Activated B cell treated with CpG ODN at 0.5 μM for 24 hours (primary cell): Measurements from ENCODE around the gene LARP4. TPM values are rescaled to one million over a fixed set of nuclear protein-coding genes. Genes with fewer than 3 reads are reported as not detected.
"Not testable (repeated sequence)": the region's sequence is repeated elsewhere in the genome, so short reads cannot be mapped to it uniquely, and the experiment has no call there.

Experiments
- ATAC-seq: fragments of 200-7000 bp; cut with Tn5 transposase; one replicate; pipeline ENCODE4 v1.10.0; 2021; ENCODE audit warnings: low read depth, mild to moderate bottlenecking, moderate library complexity
- CTCF ChIA-PET: fragments of 350-600 bp; sonication (Branson Sonifier 250); formaldehyde crosslinking; loops from one replicate; lab custom pipeline; 2021; ENCODE audit warnings: antibody characterized with exemption; lab: Charles Lee
- POLR2A ChIA-PET: fragments of 350-600 bp; sonication (Branson Sonifier 250); formaldehyde crosslinking; loops from one replicate; lab custom pipeline; 2021; ENCODE audit warnings: antibody characterized with exemption; lab: Charles Lee
- DNase-seq: peaks from one replicate; pipeline ENCODE4 v3.0.0; 2022
- H3K27ac Mint-ChIP-seq: one replicate; pipeline ENCODE4 v1.8.0; 2020; ENCODE audit warnings: mixed read lengths
- H3K27me3 Mint-ChIP-seq: one replicate; pipeline ENCODE4 v1.8.0; 2021; ENCODE audit warnings: mixed read lengths
- H3K36me3 Mint-ChIP-seq: one replicate; pipeline ENCODE4 v1.8.0; 2021; ENCODE audit warnings: low read depth, mixed read lengths
- H3K4me1 Mint-ChIP-seq: one replicate; pipeline ENCODE4 v1.8.0; 2021; ENCODE audit warnings: mixed read lengths
- H3K4me3 Mint-ChIP-seq: one replicate; pipeline ENCODE4 v1.8.0; 2020; ENCODE audit warnings: mild to moderate bottlenecking, mixed read lengths
- H3K9me3 Mint-ChIP-seq: one replicate; pipeline ENCODE4 v1.8.0; 2020; ENCODE audit warnings: mixed read lengths
- CTCF ChIP-seq: fragments of 200-600 bp; IDR thresholded peaks from one replicate; pipeline ENCODE4 v1.8.0; 2022; ENCODE audit warnings: antibody characterized with exemption, mild to moderate bottlenecking
- intact Hi-C: fragments of 100-400 bp; cut with micrococcal nuclease; formaldehyde crosslinking; loops from one replicate; pipeline ENCODE4 v1.15.1; 2024
- total RNA-seq: library from RNA; stranded (reverse); gene quantifications from 2 replicates; pipeline ENCODE4 v1.2.3, GENCODE V29; 2022

Gene LARP4
- total RNA-seq, 1 donor from 2014 or later, result 56.3 TPM

DNA sequence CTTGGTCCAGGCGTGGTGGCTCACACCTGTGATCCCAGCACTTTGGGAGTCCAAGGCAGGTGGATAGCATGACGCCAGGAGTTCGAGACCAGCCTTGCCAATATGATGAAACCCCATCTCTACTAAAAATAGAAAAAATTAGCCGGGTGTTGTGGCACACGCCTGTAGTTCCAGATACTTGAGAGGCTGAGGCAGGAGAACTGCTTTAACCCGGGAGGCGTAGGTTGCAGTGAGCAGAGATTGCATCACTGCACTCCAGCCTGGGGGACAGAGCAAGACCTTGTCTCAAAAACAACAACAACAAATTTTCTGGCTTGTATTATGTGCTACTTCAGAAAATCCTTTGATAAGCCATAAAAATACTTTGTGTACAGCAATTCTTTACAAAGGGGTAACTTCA lies 41.1 kb downstream of the LARP4 start:
- Mint-ChIP-seq H3K4me1 (no peaks in the 10 kb centered on the region), H3K27ac (no peak overlapping the region), H3K9me3 (no peaks in the 10 kb centered on the region), H3K36me3 (peaks cover 80% of the 10 kb centered on the region), H3K4me3 (no peak overlapping the region), H3K27me3 (no peaks in the 10 kb centered on the region)
- TF ChIP-seq CTCF, result no peak
- intact Hi-C loops, result no loop called here
- POLR2A ChIA-PET, result no interaction called here
- DNase-seq, result no peak
- no peak for ATAC-seq
- CTCF ChIA-PET, result no interaction called here

- H3K9me3 Mint-ChIP-seq, result no peaks in the 10 kb centered on the region
- no peak for DNase-seq
- ChIA-PET POLR2A (no interaction called here), CTCF (no interaction called here)
- TF ChIP-seq CTCF, result no peak
- intact Hi-C loops, result no loop called here
- peaks cover 79% of the 10 kb centered on the region for H3K36me3 Mint-ChIP-seq
- H3K27me3 Mint-ChIP-seq, result no peaks in the 10 kb centered on the region
- H3K4me1 Mint-ChIP-seq, result no peaks in the 10 kb centered on the region
- H3K27ac Mint-ChIP-seq, result no peak overlapping the region
- no peak for ATAC-seq
- H3K4me3 Mint-ChIP-seq, result no peak overlapping the region
These were observed 41.7 kb downstream of the LARP4 start for GRCh38 chr12:50442178-50442908.

- H3K27ac Mint-ChIP-seq, DNase-seq, ATAC-seq, H3K9me3 Mint-ChIP-seq, CTCF ChIA-PET, H3K4me1 Mint-ChIP-seq, POLR2A ChIA-PET, H3K4me3 Mint-ChIP-seq, H3K27me3 Mint-ChIP-seq, intact Hi-C loops: not testable (repeated sequence)
- peaks cover 58% of the 10 kb centered on the region for H3K36me3 Mint-ChIP-seq
These were observed 49.0 kb downstream of the LARP4 start for GRCh38 chr12:50449671-50450070.

GRCh38 chr12:50452795-50453194 lies 52.1 kb downstream of the LARP4 start:
- Mint-ChIP-seq H3K4me3 (no peak overlapping the region), H3K4me1 (no peaks in the 10 kb centered on the region), H3K9me3 (no peaks in the 10 kb centered on the region), H3K36me3 (peaks cover 62% of the 10 kb centered on the region), H3K27ac (no peak overlapping the region), H3K27me3 (no peaks in the 10 kb centered on the region)
- no peak for ATAC-seq
- intact Hi-C loops, result no loop called here
- POLR2A ChIA-PET, result interaction anchor here (0.6 kb wide), 1 partner anchor 13 kb away, joined by 3 read pairs; no protein-coding TSS in a partner anchor
- TF ChIP-seq CTCF, result no peak
- DNase-seq, result no peak
- CTCF ChIA-PET, result no interaction called here

DNA sequence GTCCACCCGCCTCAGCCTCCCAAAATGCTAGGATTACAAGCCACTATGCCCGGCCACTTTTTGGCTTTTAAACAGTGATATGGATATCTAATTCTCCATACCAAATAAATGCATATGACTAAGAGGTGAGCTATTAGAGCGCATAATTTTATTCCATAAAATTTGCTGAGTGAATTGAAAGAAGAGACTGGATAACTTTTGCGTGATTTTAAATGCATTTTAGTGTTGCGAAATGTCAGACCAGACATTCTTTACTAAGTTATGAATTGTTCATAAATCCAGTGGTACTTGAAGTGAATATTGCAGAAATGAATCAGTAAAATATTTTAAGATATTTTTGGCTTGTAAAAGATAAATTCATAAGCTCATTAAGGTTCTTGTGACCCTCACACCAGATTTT lies 53.2 kb downstream of the LARP4 start:
- intact Hi-C loops, result no loop called here
- ChIA-PET POLR2A (interaction anchor here (0.6 kb wide), 1 partner anchor 18 kb away, joined by 3 read pairs; no protein-coding TSS in a partner anchor), CTCF (no interaction called here)
- no peaks in the 10 kb centered on the region for H3K4me1 Mint-ChIP-seq
- TF ChIP-seq CTCF, result no peak
- H3K27me3 Mint-ChIP-seq, result no peaks in the 10 kb centered on the region
- H3K4me3 Mint-ChIP-seq, result no peak overlapping the region
- H3K27ac Mint-ChIP-seq, result no peak overlapping the region
- peaks cover 58% of the 10 kb centered on the region for H3K36me3 Mint-ChIP-seq
- DNase-seq (no peak), ATAC-seq (no peak)
- no peaks in the 10 kb centered on the region for H3K9me3 Mint-ChIP-seq
